Neural cell (in vitro differentiated cells): ENCODE measurements around the gene CLSTN2. TPM values are rescaled to one million over a fixed set of nuclear protein-coding genes. Genes with fewer than 3 reads are reported as not detected.
A peak's percentile ranks its signal among the peaks of the same experiment; 100 is the strongest.

ENCODE experiments used
- H2AFZ ChIP-seq: fragments of 200-600, 300-800 bp; sonication (generic), shearing (Covaris generic); 2 replicates; pipeline ENCODE4 v1.6.0; 2014; ENCODE audit warnings: low read depth, mild to moderate bottlenecking, antibody characterized with exemption, low read length, moderate library complexity
- H3F3A ChIP-seq: fragments of 200-600 bp; shearing (Covaris generic); 2 replicates; pipeline ENCODE4 v1.6.1; 2016; ENCODE audit warnings: mild to moderate bottlenecking, moderate library complexity, mixed read lengths, antibody characterized with exemption, low read length; ENCODE audit not compliant: insufficient read depth, poor library complexity, severe bottlenecking
- H3K27ac ChIP-seq: fragments of 200-600, 300-800 bp; sonication (generic), shearing (Covaris generic); 2 replicates; pipeline ENCODE4 v1.5.1; 2014; ENCODE audit warnings: mild to moderate bottlenecking, low read length, moderate library complexity
- H3K27me3 ChIP-seq: fragments of 300-800, 200-600 bp; sonication (generic), shearing (Covaris generic); 2 replicates; pipeline ENCODE4 v1.6.0; 2014; ENCODE audit warnings: mild to moderate bottlenecking, low read depth, low read length, moderate library complexity; ENCODE audit not compliant: insufficient read depth
- H3K36me3 ChIP-seq: fragments of 300-800, 200-600 bp; sonication (generic), shearing (Covaris generic); 2 replicates; pipeline ENCODE4 v1.5.1; 2014; ENCODE audit warnings: mild to moderate bottlenecking, antibody characterized with exemption, low read length, moderate library complexity; ENCODE audit not compliant: insufficient read depth
- H3K4me2 ChIP-seq: fragments of 300-800, 200-600 bp; sonication (generic), shearing (Covaris generic); 2 replicates; pipeline ENCODE4 v1.6.0; 2014; ENCODE audit warnings: mild to moderate bottlenecking, low read length
- H3K4me3 ChIP-seq: fragments of 300-800, 200-600 bp; sonication (generic), shearing (Covaris generic); 2 replicates; pipeline ENCODE4 v1.5.1; 2014; ENCODE audit warnings: mild to moderate bottlenecking, low read length, moderate library complexity
- H3K79me2 ChIP-seq: fragments of 200-600 bp; shearing (Covaris generic); replicated peaks from 2 replicates; pipeline ENCODE4 v1.6.0; 2014; ENCODE audit warnings: mild to moderate bottlenecking, low read length, moderate library complexity; ENCODE audit not compliant: insufficient read depth
- H3K9ac ChIP-seq: fragments of 300-800, 200-600 bp; sonication (generic), shearing (Covaris generic); 2 replicates; pipeline ENCODE4 v1.6.1; 2016; ENCODE audit warnings: mild to moderate bottlenecking, low read length, mixed read lengths
- H3K9me2 ChIP-seq: fragments of 200-600 bp; shearing (Covaris generic); 2 replicates; pipeline ENCODE4 v1.6.1; 2016; ENCODE audit warnings: mild to moderate bottlenecking, low read length, mixed read lengths; ENCODE audit not compliant: insufficient read depth
- H3K9me3 ChIP-seq: fragments of 200-600, 300-800 bp; sonication (generic), shearing (Covaris generic); 2 replicates; pipeline ENCODE4 v1.6.1; 2016; ENCODE audit warnings: mild to moderate bottlenecking, mixed run types, low read length, moderate library complexity, mixed read lengths
- H4K20me1 ChIP-seq: fragments of 200-600 bp; shearing (Covaris generic); 2 replicates; pipeline ENCODE4 v1.6.1; 2016; ENCODE audit warnings: mild to moderate bottlenecking, mixed run types; ENCODE audit not compliant: insufficient read depth
- CTCF ChIP-seq: fragments of 450-650 bp; IDR thresholded peaks from 2 replicates; pipeline ENCODE4 v1.5.1; 2014; ENCODE audit warnings: antibody characterized with exemption, mild to moderate bottlenecking, moderate library complexity; ENCODE audit not compliant: poor library complexity, severe bottlenecking
- EP300 ChIP-seq: fragments of 450-650 bp; conservative IDR thresholded peaks from 2 replicates; pipeline ENCODE4 v1.6.1; 2014; ENCODE audit warnings: antibody characterized with exemption, mild to moderate bottlenecking, moderate library complexity; ENCODE audit not compliant: poor library complexity, severe bottlenecking
- EZH2 ChIP-seq: fragments of 200-600, 300-800 bp; shearing (Covaris generic), sonication (generic); IDR thresholded peaks from 2 replicates; pipeline ENCODE4 v1.6.1; 2014; ENCODE audit warnings: antibody characterized with exemption, low read length, borderline replicate concordance, mild to moderate bottlenecking; ENCODE audit not compliant: insufficient read depth, poor library complexity, severe bottlenecking
- MXI1 ChIP-seq: fragments of 450-650 bp; conservative IDR thresholded peaks from 2 replicates; pipeline ENCODE4 v1.6.1; 2014; ENCODE audit warnings: antibody characterized with exemption, mild to moderate bottlenecking; ENCODE audit not compliant: poor library complexity, severe bottlenecking
- POLR2AphosphoS5 ChIP-seq: IDR thresholded peaks from 2 replicates; pipeline ENCODE4 v1.6.1; 2012
- RAD21 ChIP-seq: fragments of 450-650 bp; conservative IDR thresholded peaks from 2 replicates; pipeline ENCODE4 v1.6.1; 2014; ENCODE audit warnings: antibody characterized with exemption, mild to moderate bottlenecking, moderate library complexity
- SMC3 ChIP-seq: fragments of 450-650 bp; conservative IDR thresholded peaks from 2 replicates; pipeline ENCODE4 v1.6.1; 2014; ENCODE audit warnings: antibody characterized with exemption, mild to moderate bottlenecking, moderate library complexity; ENCODE audit not compliant: poor library complexity
- TAF1 ChIP-seq: IDR thresholded peaks from 2 replicates; pipeline ENCODE4 v1.6.1; 2012; ENCODE audit warnings: low read depth
- polyA plus RNA-seq: library from polyadenylated mRNA; depleted of rRNA; stranded (reverse); fragments of >200 nt; gene quantifications from 2 replicates; pipeline ENCODE4 v1.2.3, GENCODE V29; 2014
- TF ChIP-seq, protein P1 (sequence below): IDR thresholded peaks from 2 replicates; pipeline ENCODE4 v1.6.1; 2012; ENCODE audit warnings: borderline replicate concordance

CLSTN2 gene
- polyA plus RNA-seq, 1 donor from 2014 or later = 10.7 TPM

GRCh38 chr3:139982404-139982803 is 47.4 kb downstream of the CLSTN2 start:
- Histone ChIP-seq H4K20me1 (no peaks in the 10 kb centered on the region), H3K79me2 (no peaks in the 10 kb centered on the region)

DNA sequence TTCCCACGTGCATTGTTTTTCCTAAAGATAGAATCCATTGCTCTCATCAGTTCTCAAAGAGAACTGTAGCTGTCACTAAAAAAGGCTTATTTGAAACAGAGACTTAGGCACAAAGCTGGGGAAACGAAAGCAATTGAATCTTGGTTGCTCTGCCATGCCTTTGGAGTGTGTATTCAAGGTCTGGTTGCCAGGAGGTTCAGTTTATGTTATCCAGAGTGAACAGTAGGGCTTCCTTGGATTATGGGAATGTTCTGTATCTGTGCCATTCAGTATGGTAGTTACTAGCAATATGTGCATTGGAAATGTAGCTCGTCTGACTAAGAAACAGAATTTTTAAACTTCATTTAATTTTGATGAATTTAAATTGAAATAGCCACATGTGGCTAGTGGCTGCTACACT is 50.6 kb downstream of the CLSTN2 start:
- Histone ChIP-seq H4K20me1 (no peaks in the 10 kb centered on the region), H2AFZ (no peak overlapping the region), H3K4me2 (no peak overlapping the region), H3K79me2 (no peaks in the 10 kb centered on the region), H3K9ac (no peak overlapping the region), H3K9me3 (no peaks in the 10 kb centered on the region), H3F3A (no peaks in the 10 kb centered on the region), H3K4me3 (no peak overlapping the region), H3K27me3 (no peaks in the 10 kb centered on the region), H3K36me3 (no peaks in the 10 kb centered on the region), H3K9me2 (no peaks in the 10 kb centered on the region), H3K27ac (no peak overlapping the region)
- TF ChIP-seq POLR2AphosphoS5 (no peak), EZH2 (no peak), MXI1 (no peak), EP300 (no peak), SMC3 (no peak), TAF1 (no peak), RAD21 (no peak), CTCF (no peak)
- TF ChIP-seq, protein P1, sequence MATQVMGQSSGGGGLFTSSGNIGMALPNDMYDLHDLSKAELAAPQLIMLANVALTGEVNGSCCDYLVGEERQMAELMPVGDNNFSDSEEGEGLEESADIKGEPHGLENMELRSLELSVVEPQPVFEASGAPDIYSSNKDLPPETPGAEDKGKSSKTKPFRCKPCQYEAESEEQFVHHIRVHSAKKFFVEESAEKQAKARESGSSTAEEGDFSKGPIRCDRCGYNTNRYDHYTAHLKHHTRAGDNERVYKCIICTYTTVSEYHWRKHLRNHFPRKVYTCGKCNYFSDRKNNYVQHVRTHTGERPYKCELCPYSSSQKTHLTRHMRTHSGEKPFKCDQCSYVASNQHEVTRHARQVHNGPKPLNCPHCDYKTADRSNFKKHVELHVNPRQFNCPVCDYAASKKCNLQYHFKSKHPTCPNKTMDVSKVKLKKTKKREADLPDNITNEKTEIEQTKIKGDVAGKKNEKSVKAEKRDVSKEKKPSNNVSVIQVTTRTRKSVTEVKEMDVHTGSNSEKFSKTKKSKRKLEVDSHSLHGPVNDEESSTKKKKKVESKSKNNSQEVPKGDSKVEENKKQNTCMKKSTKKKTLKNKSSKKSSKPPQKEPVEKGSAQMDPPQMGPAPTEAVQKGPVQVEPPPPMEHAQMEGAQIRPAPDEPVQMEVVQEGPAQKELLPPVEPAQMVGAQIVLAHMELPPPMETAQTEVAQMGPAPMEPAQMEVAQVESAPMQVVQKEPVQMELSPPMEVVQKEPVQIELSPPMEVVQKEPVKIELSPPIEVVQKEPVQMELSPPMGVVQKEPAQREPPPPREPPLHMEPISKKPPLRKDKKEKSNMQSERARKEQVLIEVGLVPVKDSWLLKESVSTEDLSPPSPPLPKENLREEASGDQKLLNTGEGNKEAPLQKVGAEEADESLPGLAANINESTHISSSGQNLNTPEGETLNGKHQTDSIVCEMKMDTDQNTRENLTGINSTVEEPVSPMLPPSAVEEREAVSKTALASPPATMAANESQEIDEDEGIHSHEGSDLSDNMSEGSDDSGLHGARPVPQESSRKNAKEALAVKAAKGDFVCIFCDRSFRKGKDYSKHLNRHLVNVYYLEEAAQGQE = no peak

More at GRCh38 chr3:139982404-139982803, 47.4 kb downstream of the CLSTN2 start:
- H3K4me3 ChIP-seq = no peak overlapping the region
- H3K4me2 ChIP-seq = no peak overlapping the region
- H3K9ac ChIP-seq = no peak overlapping the region
- H3K9me3 ChIP-seq = no peaks in the 10 kb centered on the region
- H3F3A ChIP-seq = no peaks in the 10 kb centered on the region
- no peaks in the 10 kb centered on the region for H3K27me3 ChIP-seq
- no peaks in the 10 kb centered on the region for H3K9me2 ChIP-seq
- H2AFZ ChIP-seq = no peak overlapping the region
- no peaks in the 10 kb centered on the region for H3K36me3 ChIP-seq
- H3K27ac ChIP-seq = no peak overlapping the region
- TF ChIP-seq SMC3 (peak; percentile 61), CTCF (peak; percentile 55), RAD21 (peak; percentile 52)
- TF ChIP-seq, protein P1 = no peak
